GM23338 (cell line): ENCODE data around the gene ZFY.

Experiments
- CREB1 ChIP-seq: fragments of 250-450 bp; sonication (Bioruptor Pico); IDR thresholded peaks from 2 replicates; pipeline ENCODE4 v1.5.0; 2020; ENCODE audit warnings: low read depth, mild to moderate bottlenecking, moderate library complexity
- EZH2 ChIP-seq: fragments of 200-600 bp; sonication (generic); IDR thresholded peaks from one replicate; pipeline ENCODE4 v1.8.0; 2017; ENCODE audit warnings: antibody characterized with exemption, mild to moderate bottlenecking, low read depth; ENCODE audit not compliant: unreplicated experiment
- EZH2phosphoT487 ChIP-seq: fragments of 200-600 bp; sonication (generic); IDR thresholded peaks from one replicate; pipeline ENCODE4 v1.8.1; 2018; ENCODE audit warnings: antibody characterized with exemption; ENCODE audit not compliant: unreplicated experiment
- JUNB ChIP-seq: IDR thresholded peaks from one replicate; pipeline ENCODE4 v1.6.1; 2016; ENCODE audit warnings: antibody characterized with exemption; ENCODE audit not compliant: unreplicated experiment
- NANOG ChIP-seq: IDR thresholded peaks from 2 replicates; pipeline ENCODE4 v1.6.1; 2016; ENCODE audit warnings: antibody characterized with exemption, borderline replicate concordance
- POLR2AphosphoS5 ChIP-seq: IDR thresholded peaks from 2 replicates; pipeline ENCODE4 v1.6.1; 2016; ENCODE audit warnings: antibody characterized with exemption, low read depth
- STAT1 ChIP-seq: IDR thresholded peaks from one replicate; pipeline ENCODE4 v1.6.1; 2016; ENCODE audit warnings: antibody characterized with exemption; ENCODE audit not compliant: unreplicated experiment
- ZNF331 ChIP-seq: fragments of 250-450 bp; sonication (Bioruptor Pico); IDR thresholded peaks from 2 replicates; pipeline ENCODE4 v1.5.0; 2020; ENCODE audit warnings: low read depth, mild to moderate bottlenecking, moderate library complexity
- TF ChIP-seq, protein P1 (sequence below): IDR thresholded peaks from one replicate; pipeline ENCODE4 v1.6.1; 2018; ENCODE audit warnings: antibody characterized with exemption; ENCODE audit not compliant: unreplicated experiment
- TF ChIP-seq, protein P2 (sequence below), 2 experiments: fragments of 200-600 bp in 1 of 2; sonication (generic) in 1 of 2; conservative IDR thresholded peaks; 2 replicates each; pipeline versions ENCODE4 v1.5.1 to v1.6.1; 2016 to 2017; ENCODE audit warnings: antibody characterized with exemption in 2 of 2, low read depth in 2 of 2, mild to moderate bottlenecking in 2 of 2, moderate library complexity in 1 of 2
- TF ChIP-seq, protein P3 (sequence below): IDR thresholded peaks from 2 replicates; pipeline ENCODE4 v1.6.1; 2016; ENCODE audit warnings: antibody characterized with exemption
- TF ChIP-seq, protein P4 (sequence below): fragments of 250-450 bp; sonication (Bioruptor Pico); IDR thresholded peaks from 2 replicates; pipeline ENCODE4 v1.5.0; 2020; ENCODE audit warnings: mild to moderate bottlenecking, moderate library complexity

DNA sequence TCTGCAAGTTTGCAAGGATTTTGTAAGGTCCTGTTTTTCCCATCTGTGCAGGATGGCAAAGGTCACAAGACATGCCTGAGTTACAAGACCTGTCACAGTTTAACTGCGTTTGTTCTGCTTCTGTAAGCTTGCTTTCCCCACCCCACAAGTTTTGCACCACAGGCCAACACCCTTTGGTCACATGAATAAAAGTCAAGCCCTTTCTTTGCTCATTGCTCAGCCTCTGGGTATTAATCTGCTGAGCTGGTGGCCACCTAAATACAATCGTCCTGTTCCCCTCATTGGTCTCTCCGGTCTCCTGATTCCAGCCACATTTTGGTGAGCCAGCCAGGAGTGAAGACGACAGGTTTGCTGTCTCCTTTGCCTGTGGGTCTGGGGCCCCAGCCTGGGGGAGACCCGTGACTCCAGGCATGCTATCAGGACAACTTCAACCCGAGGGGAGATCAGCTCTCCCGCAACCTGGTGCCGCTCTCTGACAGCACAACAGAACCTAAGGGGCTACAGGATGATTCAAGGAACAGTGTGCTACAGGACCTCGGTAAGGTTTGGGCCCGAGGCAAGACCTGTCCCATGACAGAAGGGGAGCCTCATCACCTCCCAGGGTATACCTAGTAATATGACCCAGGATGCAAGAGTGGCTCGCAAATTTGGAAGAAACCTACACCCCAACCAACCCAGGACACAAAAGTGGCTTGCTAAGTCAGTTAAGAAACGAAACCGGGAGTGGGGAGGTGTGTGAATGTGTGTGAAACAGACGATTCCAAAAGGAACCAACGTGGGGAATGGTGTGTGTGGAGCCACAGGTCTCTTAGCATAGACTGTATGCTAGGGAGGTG is 67.7 kb downstream of the ZFY start:
- TF ChIP-seq CREB1 (CRISPR knock-in tag) (no peak), POLR2AphosphoS5 (no peak), EZH2 (no peak), JUNB (no peak), EZH2phosphoT487 (no peak), STAT1 (no peak), NANOG (no peak), ZNF331 (CRISPR knock-in tag) (no peak)
- TF ChIP-seq, protein P1, sequence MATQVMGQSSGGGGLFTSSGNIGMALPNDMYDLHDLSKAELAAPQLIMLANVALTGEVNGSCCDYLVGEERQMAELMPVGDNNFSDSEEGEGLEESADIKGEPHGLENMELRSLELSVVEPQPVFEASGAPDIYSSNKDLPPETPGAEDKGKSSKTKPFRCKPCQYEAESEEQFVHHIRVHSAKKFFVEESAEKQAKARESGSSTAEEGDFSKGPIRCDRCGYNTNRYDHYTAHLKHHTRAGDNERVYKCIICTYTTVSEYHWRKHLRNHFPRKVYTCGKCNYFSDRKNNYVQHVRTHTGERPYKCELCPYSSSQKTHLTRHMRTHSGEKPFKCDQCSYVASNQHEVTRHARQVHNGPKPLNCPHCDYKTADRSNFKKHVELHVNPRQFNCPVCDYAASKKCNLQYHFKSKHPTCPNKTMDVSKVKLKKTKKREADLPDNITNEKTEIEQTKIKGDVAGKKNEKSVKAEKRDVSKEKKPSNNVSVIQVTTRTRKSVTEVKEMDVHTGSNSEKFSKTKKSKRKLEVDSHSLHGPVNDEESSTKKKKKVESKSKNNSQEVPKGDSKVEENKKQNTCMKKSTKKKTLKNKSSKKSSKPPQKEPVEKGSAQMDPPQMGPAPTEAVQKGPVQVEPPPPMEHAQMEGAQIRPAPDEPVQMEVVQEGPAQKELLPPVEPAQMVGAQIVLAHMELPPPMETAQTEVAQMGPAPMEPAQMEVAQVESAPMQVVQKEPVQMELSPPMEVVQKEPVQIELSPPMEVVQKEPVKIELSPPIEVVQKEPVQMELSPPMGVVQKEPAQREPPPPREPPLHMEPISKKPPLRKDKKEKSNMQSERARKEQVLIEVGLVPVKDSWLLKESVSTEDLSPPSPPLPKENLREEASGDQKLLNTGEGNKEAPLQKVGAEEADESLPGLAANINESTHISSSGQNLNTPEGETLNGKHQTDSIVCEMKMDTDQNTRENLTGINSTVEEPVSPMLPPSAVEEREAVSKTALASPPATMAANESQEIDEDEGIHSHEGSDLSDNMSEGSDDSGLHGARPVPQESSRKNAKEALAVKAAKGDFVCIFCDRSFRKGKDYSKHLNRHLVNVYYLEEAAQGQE, result no peak
- TF ChIP-seq, protein P2, sequence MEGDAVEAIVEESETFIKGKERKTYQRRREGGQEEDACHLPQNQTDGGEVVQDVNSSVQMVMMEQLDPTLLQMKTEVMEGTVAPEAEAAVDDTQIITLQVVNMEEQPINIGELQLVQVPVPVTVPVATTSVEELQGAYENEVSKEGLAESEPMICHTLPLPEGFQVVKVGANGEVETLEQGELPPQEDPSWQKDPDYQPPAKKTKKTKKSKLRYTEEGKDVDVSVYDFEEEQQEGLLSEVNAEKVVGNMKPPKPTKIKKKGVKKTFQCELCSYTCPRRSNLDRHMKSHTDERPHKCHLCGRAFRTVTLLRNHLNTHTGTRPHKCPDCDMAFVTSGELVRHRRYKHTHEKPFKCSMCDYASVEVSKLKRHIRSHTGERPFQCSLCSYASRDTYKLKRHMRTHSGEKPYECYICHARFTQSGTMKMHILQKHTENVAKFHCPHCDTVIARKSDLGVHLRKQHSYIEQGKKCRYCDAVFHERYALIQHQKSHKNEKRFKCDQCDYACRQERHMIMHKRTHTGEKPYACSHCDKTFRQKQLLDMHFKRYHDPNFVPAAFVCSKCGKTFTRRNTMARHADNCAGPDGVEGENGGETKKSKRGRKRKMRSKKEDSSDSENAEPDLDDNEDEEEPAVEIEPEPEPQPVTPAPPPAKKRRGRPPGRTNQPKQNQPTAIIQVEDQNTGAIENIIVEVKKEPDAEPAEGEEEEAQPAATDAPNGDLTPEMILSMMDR (conservative IDR thresholded peaks at IDR 0.05; ENCODE audit: low read depth in 2 of 2), result no peak
- TF ChIP-seq, protein P3, sequence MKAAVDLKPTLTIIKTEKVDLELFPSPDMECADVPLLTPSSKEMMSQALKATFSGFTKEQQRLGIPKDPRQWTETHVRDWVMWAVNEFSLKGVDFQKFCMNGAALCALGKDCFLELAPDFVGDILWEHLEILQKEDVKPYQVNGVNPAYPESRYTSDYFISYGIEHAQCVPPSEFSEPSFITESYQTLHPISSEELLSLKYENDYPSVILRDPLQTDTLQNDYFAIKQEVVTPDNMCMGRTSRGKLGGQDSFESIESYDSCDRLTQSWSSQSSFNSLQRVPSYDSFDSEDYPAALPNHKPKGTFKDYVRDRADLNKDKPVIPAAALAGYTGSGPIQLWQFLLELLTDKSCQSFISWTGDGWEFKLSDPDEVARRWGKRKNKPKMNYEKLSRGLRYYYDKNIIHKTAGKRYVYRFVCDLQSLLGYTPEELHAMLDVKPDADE, result no peak
- TF ChIP-seq, protein P4, sequence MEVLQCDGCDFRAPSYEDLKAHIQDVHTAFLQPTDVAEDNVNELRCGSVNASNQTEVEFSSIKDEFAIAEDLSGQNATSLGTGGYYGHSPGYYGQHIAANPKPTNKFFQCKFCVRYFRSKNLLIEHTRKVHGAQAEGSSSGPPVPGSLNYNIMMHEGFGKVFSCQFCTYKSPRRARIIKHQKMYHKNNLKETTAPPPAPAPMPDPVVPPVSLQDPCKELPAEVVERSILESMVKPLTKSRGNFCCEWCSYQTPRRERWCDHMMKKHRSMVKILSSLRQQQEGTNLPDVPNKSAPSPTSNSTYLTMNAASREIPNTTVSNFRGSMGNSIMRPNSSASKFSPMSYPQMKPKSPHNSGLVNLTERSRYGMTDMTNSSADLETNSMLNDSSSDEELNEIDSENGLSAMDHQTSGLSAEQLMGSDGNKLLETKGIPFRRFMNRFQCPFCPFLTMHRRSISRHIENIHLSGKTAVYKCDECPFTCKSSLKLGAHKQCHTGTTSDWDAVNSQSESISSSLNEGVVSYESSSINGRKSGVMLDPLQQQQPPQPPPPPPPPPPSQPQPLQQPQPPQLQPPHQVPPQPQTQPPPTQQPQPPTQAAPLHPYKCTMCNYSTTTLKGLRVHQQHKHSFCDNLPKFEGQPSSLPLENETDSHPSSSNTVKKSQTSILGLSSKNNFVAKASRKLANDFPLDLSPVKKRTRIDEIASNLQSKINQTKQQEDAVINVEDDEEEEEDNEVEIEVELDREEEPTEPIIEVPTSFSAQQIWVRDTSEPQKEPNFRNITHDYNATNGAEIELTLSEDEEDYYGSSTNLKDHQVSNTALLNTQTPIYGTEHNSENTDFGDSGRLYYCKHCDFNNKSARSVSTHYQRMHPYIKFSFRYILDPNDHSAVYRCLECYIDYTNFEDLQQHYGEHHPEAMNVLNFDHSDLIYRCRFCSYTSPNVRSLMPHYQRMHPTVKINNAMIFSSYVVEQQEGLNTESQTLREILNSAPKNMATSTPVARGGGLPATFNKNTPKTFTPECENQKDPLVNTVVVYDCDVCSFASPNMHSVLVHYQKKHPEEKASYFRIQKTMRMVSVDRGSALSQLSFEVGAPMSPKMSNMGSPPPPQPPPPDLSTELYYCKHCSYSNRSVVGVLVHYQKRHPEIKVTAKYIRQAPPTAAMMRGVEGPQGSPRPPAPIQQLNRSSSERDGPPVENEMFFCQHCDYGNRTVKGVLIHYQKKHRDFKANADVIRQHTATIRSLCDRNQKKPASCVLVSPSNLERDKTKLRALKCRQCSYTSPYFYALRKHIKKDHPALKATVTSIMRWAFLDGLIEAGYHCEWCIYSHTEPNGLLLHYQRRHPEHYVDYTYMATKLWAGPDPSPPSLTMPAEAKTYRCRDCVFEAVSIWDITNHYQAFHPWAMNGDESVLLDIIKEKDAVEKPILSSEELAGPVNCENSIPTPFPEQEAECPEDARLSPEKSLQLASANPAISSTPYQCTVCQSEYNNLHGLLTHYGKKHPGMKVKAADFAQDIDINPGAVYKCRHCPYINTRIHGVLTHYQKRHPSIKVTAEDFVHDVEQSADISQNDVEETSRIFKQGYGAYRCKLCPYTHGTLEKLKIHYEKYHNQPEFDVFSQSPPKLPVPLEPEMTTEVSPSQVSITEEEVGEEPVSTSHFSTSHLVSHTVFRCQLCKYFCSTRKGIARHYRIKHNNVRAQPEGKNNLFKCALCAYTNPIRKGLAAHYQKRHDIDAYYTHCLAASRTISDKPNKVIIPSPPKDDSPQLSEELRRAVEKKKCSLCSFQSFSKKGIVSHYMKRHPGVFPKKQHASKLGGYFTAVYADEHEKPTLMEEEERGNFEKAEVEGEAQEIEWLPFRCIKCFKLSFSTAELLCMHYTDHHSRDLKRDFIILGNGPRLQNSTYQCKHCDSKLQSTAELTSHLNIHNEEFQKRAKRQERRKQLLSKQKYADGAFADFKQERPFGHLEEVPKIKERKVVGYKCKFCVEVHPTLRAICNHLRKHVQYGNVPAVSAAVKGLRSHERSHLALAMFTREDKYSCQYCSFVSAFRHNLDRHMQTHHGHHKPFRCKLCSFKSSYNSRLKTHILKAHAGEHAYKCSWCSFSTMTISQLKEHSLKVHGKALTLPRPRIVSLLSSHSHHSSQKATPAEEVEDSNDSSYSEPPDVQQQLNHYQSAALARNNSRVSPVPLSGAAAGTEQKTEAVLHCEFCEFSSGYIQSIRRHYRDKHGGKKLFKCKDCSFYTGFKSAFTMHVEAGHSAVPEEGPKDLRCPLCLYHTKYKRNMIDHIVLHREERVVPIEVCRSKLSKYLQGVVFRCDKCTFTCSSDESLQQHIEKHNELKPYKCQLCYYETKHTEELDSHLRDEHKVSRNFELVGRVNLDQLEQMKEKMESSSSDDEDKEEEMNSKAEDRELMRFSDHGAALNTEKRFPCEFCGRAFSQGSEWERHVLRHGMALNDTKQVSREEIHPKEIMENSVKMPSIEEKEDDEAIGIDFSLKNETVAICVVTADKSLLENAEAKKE (CRISPR knock-in tag), result no peak
